ENCODE results near the gene CFAP74. TPM values are rescaled to one million over a fixed set of nuclear protein-coding genes. Genes with fewer than 3 reads are reported as not detected.
A peak's percentile ranks its signal among the peaks of the same experiment; 100 is the strongest.

The CFAP74 gene
- total and polyA plus RNA-seq, 2 of the 13 experiments (the other 11 are each of a cell fraction or from before 2014, with no cell fraction given), result 0.27 to 0.62 TPM

DNA sequence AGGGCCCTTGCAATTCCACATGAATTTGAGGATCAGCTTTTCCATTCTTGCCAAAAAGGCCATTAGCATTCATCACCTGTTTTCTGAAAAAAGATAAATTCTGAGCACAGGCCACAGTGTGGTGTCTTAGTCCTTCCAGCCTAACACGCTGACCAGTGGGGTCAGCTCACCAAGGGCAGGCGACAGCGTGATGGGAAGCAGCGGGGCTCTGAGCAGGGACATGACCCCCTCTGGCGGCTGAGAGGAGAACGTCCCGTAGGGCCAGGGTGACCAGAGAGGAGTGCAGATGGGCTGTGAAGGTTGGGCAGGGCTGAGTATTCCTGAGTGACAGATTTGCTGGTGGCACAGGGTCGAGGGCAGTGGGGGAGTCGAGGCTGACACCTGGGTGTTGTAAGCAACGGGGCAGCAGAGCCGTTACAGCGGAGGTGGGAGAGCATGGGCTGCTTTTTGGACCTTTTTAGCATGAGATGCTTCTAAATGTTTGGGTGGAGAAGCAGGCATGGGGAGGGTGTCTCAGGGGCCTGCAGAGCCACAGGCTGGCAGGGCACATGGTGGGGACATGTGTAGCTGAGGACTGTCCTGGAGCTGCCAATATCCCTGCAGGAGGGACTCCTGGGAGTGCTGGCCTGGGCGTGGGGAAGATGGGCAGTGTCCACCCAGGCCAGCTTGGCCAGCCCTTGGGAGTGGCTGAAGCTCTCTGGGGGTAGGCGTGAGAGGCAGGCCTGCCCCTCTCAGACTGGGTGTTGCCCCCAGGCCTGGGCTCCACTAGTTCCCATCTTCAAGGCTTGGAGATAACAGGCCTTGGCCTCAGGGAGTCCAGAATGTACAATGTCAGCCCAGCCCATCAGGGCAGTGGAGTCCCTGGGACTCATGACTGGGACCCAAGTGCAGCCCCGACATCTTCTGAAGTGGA lies 97.1 kb downstream of the CFAP74 start (continued):
- TF ChIP-seq ZMYM3 (CRISPR knock-in tag; IDR thresholded peaks at IDR 0.05) (no peak), SIN3B (IDR thresholded peaks at IDR 0.05; ENCODE audit: low read length) (no peak), KLF16 (CRISPR knock-in tag; IDR thresholded peaks at IDR 0.05) (peak in 1 of 2 experiments; percentile 71; a peak in 1 of 4 replicates), TBP (CRISPR knock-in tag; IDR thresholded peaks at IDR 0.05) (no peak), ZNF180 (CRISPR knock-in tag; IDR thresholded peaks at IDR 0.05; ENCODE audit: borderline replicate concordance, low read depth) (no peak), ZNF224 (CRISPR knock-in tag; IDR thresholded peaks at IDR 0.05) (no peak), ZNF550 (CRISPR knock-in tag; IDR thresholded peaks at IDR 0.05; ENCODE audit: borderline replicate concordance) (no peak), NR3C1 (CRISPR knock-in tag; IDR thresholded peaks at IDR 0.05) (no peak), ZNF256 (CRISPR knock-in tag; conservative IDR thresholded peaks at IDR 0.05) (no peak), ZNF101 (CRISPR knock-in tag; IDR thresholded peaks at IDR 0.05; ENCODE audit: borderline replicate concordance, low read depth) (no peak), ZNF547 (CRISPR knock-in tag; IDR thresholded peaks at IDR 0.05) (no peak; the same call in 1 of the 2 replicates), ZFAT (CRISPR knock-in tag; conservative IDR thresholded peaks at IDR 0.05) (no peak), ZNF777 (CRISPR knock-in tag; IDR thresholded peaks at IDR 0.05) (0 out of 2 replicates have a peak, but pooled peaks have one; percentile 15), SMAD3 (CRISPR knock-in tag; IDR thresholded peaks at IDR 0.05) (peak; percentile 81), ZNF138 (CRISPR knock-in tag; IDR thresholded peaks at IDR 0.05; ENCODE audit: low read depth) (no peak), GFI1 (CRISPR knock-in tag; IDR thresholded peaks at IDR 0.05; ENCODE audit: borderline replicate concordance) (0 out of 2 replicates have a peak, but pooled peaks have one; percentile 33), ZNF75D (CRISPR knock-in tag; IDR thresholded peaks at IDR 0.05; ENCODE audit: borderline replicate concordance) (no peak), MED13 (CRISPR knock-in tag; IDR thresholded peaks at IDR 0.05) (no peak), HDAC6 (IDR thresholded peaks at IDR 0.05; ENCODE audit: low read depth, low read length) (no peak)
- TF ChIP-seq, protein P1, sequence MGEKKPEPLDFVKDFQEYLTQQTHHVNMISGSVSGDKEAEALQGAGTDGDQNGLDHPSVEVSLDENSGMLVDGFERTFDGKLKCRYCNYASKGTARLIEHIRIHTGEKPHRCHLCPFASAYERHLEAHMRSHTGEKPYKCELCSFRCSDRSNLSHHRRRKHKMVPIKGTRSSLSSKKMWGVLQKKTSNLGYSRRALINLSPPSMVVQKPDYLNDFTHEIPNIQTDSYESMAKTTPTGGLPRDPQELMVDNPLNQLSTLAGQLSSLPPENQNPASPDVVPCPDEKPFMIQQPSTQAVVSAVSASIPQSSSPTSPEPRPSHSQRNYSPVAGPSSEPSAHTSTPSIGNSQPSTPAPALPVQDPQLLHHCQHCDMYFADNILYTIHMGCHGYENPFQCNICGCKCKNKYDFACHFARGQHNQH (CRISPR knock-in tag; IDR thresholded peaks at IDR 0.05), result peak; percentile 63
- TF ChIP-seq, protein P2, sequence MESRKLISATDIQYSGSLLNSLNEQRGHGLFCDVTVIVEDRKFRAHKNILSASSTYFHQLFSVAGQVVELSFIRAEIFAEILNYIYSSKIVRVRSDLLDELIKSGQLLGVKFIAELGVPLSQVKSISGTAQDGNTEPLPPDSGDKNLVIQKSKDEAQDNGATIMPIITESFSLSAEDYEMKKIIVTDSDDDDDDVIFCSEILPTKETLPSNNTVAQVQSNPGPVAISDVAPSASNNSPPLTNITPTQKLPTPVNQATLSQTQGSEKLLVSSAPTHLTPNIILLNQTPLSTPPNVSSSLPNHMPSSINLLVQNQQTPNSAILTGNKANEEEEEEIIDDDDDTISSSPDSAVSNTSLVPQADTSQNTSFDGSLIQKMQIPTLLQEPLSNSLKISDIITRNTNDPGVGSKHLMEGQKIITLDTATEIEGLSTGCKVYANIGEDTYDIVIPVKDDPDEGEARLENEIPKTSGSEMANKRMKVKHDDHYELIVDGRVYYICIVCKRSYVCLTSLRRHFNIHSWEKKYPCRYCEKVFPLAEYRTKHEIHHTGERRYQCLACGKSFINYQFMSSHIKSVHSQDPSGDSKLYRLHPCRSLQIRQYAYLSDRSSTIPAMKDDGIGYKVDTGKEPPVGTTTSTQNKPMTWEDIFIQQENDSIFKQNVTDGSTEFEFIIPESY (CRISPR knock-in tag; IDR thresholded peaks at IDR 0.05), result peak; percentile 62; the same call in 1 of the 2 replicates
- TF ChIP-seq, protein P3, sequence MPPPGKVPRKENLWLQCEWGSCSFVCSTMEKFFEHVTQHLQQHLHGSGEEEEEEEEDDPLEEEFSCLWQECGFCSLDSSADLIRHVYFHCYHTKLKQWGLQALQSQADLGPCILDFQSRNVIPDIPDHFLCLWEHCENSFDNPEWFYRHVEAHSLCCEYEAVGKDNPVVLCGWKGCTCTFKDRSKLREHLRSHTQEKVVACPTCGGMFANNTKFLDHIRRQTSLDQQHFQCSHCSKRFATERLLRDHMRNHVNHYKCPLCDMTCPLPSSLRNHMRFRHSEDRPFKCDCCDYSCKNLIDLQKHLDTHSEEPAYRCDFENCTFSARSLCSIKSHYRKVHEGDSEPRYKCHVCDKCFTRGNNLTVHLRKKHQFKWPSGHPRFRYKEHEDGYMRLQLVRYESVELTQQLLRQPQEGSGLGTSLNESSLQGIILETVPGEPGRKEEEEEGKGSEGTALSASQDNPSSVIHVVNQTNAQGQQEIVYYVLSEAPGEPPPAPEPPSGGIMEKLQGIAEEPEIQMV (CRISPR knock-in tag; IDR thresholded peaks at IDR 0.05; ENCODE audit: low read depth), result no peak
- TF ChIP-seq, protein P4, sequence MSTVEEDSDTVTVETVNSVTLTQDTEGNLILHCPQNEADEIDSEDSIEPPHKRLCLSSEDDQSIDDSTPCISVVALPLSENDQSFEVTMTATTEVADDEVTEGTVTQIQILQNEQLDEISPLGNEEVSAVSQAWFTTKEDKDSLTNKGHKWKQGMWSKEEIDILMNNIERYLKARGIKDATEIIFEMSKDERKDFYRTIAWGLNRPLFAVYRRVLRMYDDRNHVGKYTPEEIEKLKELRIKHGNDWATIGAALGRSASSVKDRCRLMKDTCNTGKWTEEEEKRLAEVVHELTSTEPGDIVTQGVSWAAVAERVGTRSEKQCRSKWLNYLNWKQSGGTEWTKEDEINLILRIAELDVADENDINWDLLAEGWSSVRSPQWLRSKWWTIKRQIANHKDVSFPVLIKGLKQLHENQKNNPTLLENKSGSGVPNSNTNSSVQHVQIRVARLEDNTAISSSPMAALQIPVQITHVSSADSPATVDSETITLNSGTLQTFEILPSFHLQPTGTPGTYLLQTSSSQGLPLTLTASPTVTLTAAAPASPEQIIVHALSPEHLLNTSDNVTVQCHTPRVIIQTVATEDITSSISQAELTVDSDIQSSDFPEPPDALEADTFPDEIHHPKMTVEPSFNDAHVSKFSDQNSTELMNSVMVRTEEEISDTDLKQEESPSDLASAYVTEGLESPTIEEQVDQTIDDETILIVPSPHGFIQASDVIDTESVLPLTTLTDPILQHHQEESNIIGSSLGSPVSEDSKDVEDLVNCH (CRISPR knock-in tag; IDR thresholded peaks at IDR 0.05), result no peak

All from HepG2 (cell line).